HG03108 (cell line): ENCODE measurements around the gene DNMT3A.

Source experiments
- ATAC-seq: cut with Tn5 transposase; IDR thresholded peaks from one replicate; pipeline ENCODE4 v1.9.1; 2021; ENCODE audit warnings: moderate library complexity; ENCODE audit not compliant: unreplicated experiment

Gene DNMT3A

GRCh38 chr2:25262288-25262687, 79.4 kb downstream of the DNMT3A start:
- no peak for ATAC-seq

- no peak for ATAC-seq
These were observed 82.0 kb downstream of the DNMT3A start for GRCh38 chr2:25259737-25260124.

- no peak for ATAC-seq
These were observed 82.6 kb downstream of the DNMT3A start for GRCh38 chr2:25258847-25259736.

DNA sequence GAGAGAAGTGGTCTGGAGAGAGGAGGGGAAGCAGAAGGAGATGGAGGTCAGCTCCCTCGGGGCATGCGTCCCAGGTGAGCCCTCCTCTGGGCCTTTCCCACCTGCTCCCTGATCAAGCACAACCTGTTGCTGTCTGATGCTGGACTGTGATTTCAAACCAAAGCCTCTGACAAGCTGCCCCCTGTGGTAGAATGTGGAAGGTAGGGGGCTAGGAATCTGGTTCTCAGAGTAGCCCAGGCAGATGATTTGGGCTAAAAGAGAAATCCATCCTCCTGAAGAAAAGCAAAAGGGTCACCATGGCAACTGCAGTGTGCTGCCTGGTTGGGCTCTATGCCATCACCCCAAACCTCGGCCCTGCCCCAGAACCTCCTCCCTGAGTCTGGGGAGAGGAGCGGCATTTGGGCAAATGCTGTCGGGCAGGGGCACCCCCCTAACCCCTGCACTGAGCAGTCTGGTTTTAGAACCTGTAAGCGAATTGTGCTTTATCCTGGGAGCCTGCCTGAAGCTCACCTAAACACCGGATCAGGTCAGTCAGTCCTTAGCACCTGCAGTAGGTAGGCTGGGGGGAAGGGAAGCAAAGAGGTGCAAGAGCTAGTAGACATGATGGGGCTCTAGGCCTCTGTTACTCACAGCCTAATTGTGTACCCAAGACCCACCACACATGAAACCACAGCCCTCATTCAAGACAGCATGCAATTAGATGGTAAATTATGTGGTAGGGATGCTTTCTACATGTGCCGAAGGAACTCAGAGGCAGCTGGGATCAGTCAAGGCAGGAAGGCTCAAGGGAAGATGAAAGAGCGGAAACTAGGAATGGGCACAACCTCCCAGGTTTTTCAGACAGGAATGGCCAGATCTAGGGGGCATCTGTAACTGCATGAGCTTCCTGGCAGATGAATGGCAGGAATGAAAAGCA, 83.5 kb downstream of the DNMT3A start:
- no peak for ATAC-seq

DNA sequence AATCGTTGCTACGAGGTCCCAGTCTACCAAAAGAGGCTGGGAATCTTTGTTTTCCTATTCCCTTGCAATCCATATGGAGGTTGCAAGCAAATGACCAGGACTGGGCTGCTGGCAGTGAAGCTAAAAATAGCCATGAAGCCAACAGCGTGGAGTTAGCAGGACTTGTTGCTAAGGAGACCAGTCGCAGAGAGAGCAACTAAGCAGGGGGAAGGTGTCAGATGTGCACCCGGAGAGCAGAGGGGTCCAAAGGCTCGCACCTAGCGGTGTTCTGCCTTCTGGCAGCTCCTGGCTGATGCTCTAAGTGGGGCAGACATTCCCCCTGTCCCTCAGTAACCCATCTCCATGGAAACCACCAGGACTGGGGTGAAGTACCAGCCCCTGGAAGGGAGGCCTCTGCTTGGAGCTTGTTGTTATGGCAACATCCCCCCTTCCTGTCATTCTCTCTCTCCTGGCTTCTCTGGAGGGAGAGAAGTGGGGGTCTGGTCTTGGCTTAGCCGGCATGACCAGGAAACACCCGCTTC, 84.6 kb downstream of the DNMT3A start:
- ATAC-seq: no peak

DNA sequence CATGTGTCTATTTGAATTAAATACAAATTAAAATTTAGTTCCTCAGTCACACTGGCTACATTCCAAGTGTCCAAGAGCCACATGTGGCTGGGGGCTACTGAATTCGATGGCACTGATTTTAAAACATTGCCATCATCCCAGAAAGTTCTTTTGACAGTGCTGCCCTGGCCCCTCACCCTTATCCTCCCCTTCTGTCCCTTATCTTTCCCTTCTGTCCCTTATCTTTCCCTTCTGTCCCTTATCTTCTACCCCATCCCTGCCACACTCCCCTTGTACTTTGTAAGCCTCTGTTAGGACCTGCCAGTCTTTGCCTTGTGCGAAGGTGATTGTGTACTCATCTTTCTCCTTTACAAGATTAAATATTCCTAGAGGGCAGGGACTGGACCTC, 85.2 kb downstream of the DNMT3A start:
- ATAC-seq: no peak

DNA sequence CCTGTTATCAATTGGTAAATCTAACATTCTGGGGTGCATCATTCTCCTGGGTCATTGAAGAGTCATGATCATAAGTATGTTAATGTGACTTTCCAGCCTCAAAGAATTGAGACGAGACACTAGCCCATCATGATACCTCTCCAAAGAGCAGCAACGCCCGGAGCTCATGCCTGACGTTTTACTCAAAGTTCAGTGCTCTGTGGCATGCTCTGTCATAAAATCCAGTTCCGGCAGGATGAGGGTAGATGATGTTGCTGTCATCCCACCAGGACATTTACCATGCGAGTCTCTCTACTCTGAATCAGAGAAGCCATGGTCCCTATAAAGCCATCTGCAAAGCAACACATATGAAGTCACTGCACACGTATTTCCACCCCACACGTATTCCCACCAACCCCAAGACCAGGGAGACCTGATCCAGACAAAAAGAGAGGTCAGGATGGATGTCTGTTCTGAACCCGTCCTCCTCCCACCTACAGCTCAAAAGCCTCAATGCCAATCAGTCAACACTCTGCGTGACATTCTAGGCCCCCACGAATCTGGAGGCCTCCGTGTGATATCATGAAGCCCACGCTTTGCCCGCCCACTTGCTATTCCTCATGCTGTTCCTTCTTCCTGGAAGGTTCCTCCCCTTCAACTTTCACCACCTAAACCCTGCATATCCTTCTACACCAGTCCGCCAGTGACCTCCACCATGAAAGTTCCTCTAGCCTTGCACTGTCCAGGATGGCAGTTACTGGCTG, 85.8 kb downstream of the DNMT3A start:
- no peak for ATAC-seq

DNA sequence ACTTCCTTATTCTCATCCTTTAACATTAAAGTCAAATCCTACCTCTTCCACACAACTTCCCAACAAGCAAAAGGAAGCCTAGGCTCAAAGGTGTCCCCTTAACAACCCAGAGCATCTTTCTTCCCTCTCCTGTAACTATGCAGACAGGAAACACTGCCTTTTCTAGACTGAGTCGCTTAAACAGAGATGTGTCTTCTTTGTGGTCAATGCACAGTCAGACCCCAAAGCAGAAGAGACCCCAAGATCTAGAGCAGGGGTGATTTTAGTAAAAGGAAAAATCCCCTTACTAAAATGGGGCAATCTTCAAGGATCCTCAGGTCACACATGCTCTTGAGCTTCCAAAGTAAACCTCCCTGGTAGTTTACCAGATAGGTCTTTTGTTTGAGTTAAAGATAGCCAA, 86.8 kb downstream of the DNMT3A start:
- no peak for ATAC-seq

DNA sequence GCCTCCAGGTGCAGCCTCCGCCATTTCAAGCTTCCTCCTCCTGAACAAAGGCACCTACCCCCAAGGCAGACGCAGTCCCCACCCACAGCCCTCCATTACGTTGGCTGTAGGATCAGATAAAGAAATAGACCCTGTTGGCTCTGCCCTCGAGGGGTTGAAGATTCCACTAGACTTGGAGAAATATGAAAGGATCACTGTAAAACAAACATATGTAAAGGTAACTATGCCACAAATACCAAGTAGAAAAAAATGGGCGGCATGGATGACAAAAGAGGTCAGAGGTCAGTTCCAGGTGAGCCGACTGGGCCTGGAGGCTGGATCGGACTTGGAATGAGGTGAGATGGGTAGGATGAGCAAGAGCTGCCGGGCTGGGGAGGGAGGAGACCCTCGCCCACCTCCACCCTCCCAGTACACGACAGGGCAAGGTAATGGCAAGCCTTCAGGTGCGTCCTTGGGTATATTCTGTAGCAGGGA, 88.5 kb downstream of the DNMT3A start:
- no peak for ATAC-seq

GRCh38 chr2:25252291-25253152, 89.2 kb downstream of the DNMT3A start:
- no peak for ATAC-seq

DNA sequence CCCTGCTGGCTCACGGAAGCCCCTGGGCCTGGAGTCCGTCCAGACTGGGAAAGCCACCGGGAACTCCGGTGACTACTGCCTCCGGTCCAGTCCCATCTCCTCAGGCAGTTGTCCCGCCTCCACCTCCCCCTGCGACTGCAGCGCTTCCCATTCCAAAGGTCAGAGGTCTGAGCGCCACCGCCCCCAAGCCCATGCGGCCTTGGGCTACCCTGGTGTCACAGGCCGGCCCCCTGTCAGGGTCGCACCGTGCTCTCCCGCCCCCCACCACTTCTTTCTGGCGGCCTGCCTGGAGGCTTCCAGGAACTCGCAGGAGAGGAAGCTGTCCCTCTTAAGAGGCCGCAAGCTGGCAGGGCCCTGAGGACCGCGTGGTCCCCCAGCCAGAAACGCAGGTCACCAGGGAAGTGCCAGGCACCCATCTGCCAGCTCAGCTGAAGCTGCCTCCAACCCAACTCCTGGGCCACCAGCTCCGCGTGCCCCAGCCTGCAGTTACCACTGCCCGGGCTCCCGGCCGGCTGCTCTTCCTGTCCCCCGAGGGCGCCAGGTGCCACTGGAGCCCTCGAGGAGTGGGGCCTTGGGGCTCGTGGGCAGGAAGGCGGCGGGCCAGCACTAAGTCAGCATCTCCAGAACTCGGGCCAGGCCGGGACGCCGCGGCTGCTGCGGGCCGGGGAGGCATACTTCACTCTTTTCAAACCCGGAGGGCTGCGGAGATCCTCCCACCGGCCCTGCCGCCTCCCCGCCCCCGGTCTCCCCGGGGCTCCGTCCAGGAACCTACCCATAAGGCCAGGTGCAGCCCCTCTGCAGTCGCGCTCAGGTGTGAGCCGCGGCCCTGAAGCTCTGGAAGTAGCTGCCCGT, 90.1 kb downstream of the DNMT3A start:
- no peak for ATAC-seq

DNA sequence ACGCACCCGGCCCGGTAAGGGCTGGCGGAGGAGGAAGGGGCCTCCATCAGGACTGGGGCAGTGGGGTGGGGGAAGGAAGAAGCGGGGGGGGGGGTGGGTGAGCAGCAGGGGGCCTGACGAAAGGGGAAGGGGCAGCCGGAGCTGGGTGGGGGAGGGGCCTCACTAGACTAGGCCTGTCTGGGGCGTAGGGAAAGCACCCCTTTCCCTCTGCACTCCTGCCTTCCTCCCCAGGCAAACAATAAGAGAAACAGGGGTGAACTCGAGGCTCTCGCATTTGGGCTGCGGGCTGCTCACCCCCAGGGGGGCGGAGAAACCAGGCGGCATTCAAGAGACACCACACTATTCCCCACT, 90.7 kb downstream of the DNMT3A start:
- no peak for ATAC-seq

- no peak for ATAC-seq
These were observed 91.2 kb downstream of the DNMT3A start for GRCh38 chr2:25250331-25251070.

DNA sequence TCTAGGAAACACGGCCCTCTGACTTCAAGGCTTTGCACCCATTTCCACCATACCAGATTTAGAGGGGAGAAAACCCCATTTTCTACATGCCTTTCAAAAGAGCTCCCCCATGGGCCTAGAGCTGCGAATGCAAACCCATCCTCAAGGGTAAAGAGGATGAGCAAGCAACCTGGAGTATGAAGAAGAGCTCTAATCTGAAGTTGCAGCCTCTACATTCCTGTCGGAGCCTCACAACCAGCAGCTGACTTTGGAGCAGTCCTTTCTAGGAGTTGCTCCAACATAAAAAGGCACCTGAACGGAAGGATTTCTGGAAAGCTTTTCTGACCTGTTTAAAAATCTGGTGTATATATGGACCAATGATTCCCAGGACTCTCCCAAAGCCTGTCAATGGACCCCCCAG, 91.9 kb downstream of the DNMT3A start:
- ATAC-seq: no peak

DNA sequence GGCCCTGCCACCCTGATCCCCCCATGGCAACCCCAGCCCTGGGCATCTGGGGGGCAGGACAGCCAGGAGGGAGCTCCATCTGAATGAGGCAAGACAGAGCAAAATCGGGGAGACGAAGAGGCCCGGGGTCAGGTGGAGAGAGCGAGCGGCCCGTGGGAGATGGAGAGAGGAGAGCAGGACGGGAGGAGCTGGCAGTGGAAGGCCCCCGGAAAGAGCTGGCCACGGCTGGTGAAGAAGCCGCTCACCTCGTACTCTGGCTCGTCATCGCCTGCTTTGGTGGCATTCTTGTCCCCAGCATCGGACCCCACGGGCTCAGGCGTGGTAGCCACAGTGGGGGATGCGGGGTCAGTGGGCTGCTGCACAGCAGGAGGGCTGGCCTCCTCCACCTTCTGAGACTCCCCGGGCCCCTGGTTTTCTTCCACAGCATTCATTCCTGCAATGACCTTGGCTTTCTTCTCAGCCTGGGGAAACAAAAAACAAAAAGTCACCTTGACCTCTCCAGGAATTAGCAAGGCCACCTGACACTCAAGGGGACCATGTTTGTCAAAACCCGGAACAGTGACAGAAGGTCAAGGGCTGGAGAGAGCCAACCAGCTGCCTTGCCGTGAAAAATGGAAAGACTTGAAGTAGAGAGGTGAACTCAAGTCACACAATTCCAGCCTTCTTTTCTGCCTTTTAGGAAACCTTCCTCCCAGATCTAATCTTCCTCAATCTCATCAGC, 93.8 kb downstream of the DNMT3A start:
- no peak for ATAC-seq

- no peak for ATAC-seq
These were observed 95.0 kb downstream of the DNMT3A start for GRCh38 chr2:25246558-25247290.

GRCh38 chr2:25246001-25246400, 95.7 kb downstream of the DNMT3A start:
- ATAC-seq: no peak
